Measurements from ENCODE around the gene TRPM6. TPM values are rescaled to one million over a fixed set of nuclear protein-coding genes. Genes with fewer than 3 reads are reported as not detected.

TRPM6 gene
- total and polyA plus RNA-seq, 2 experiments from 2014 or later: 0.23 to 0.87 TPM

GRCh38 chr9:74736646-74737045, 151.1 kb downstream of the TRPM6 start (continued):
- no peak for TF ChIP-seq ZNF462 (CRISPR knock-in tag; IDR thresholded peaks at IDR 0.05)
- TF ChIP-seq EZH2 (IDR thresholded peaks at IDR 0.05; ENCODE audit: low read depth, unreplicated experiment): no peak
- no peak for TF ChIP-seq STAT1 (IDR thresholded peaks at IDR 0.05; ENCODE audit: unreplicated experiment)
- TF ChIP-seq CREB1 (CRISPR knock-in tag; IDR thresholded peaks at IDR 0.05; ENCODE audit: low read depth): no peak

GRCh38 chr9:74735761-74736160, 152.0 kb downstream of the TRPM6 start:
- Histone ChIP-seq H3K79me2 (replicated peaks; ENCODE audit: insufficient read depth) (no peaks in the 10 kb centered on the region), H3K27me3 (ENCODE audit: insufficient read depth) (no peaks in the 10 kb centered on the region), H3K4me1 (ENCODE audit: insufficient read depth) (no peaks in the 10 kb centered on the region), H3K36me3 (ENCODE audit: insufficient read depth) (no peaks in the 10 kb centered on the region), H3F3A (replicated peaks; ENCODE audit: low read depth) (no peaks in the 10 kb centered on the region), H4K20me1 (replicated peaks; ENCODE audit: insufficient read depth) (no peaks in the 10 kb centered on the region), H3K4me2 (no peak overlapping the region), H2AFZ (peak overlapping the region; percentile 84; the same call in 1 of the 2 replicates), H3K9me2 (ENCODE audit: insufficient read depth) (no peaks in the 10 kb centered on the region), H3K4me3 (no peak overlapping the region), H3K27ac (ENCODE audit: low read depth) (no peak overlapping the region)
- H3K27ac Mint-ChIP-seq: no peak overlapping the region; the same call in 1 of the 2 replicates
- no peaks in the 10 kb centered on the region for H3K27me3 Mint-ChIP-seq (ENCODE audit: insufficient read depth, low read depth, poor library complexity)
- ATAC-seq (peak; percentile 80), DNase-seq (ENCODE audit: low spot score) (no peak)
- TF ChIP-seq EZH2 (IDR thresholded peaks at IDR 0.05; ENCODE audit: low read depth, unreplicated experiment) (no peak), STAT1 (IDR thresholded peaks at IDR 0.05; ENCODE audit: unreplicated experiment) (no peak)
- H3K36me3 Mint-ChIP-seq (ENCODE audit: low read depth): no peaks in the 10 kb centered on the region
- H3K9me3 Mint-ChIP-seq: no peaks in the 10 kb centered on the region
- no peak overlapping the region for H3K4me3 Mint-ChIP-seq
- peaks cover 6% of the 10 kb centered on the region; the same call in 2 of the 3 replicates for H3K4me1 Mint-ChIP-seq
